Mesothelial cell of epicardium (in vitro differentiated cells): ENCODE data around the gene GNE. TPM values are rescaled to one million over a fixed set of nuclear protein-coding genes. Genes with fewer than 3 reads are reported as not detected.

ENCODE experiments used
- DNase-seq, 2 experiments: peaks; one replicate each; pipeline ENCODE4 v3.0.0; 2021; ENCODE audit warnings: low spot score in 2 of 2; ENCODE audit not compliant: unreplicated experiment in 2 of 2
- H3K27ac Mint-ChIP-seq: 2 replicates; pipeline ENCODE4 v1.8.0; 2021; ENCODE audit warnings: mixed read lengths
- H3K27me3 Mint-ChIP-seq: 2 replicates; pipeline ENCODE4 v1.8.0; 2021; ENCODE audit warnings: low read depth, mixed read lengths
- H3K36me3 Mint-ChIP-seq: 2 replicates; pipeline ENCODE4 v1.8.0; 2021; ENCODE audit warnings: mixed read lengths
- H3K4me1 Mint-ChIP-seq: 2 replicates; pipeline ENCODE4 v1.8.0; 2021; ENCODE audit warnings: mixed read lengths
- H3K4me3 Mint-ChIP-seq: 2 replicates; pipeline ENCODE4 v1.8.0; 2021; ENCODE audit warnings: mild to moderate bottlenecking, moderate library complexity, mixed read lengths
- H3K9me3 Mint-ChIP-seq: 2 replicates; pipeline ENCODE4 v1.8.0; 2021; ENCODE audit warnings: mixed read lengths
- CTCF ChIP-seq: fragments of 200-600 bp; sonication (generic); IDR thresholded peaks from one replicate; pipeline ENCODE4 v1.5.0; 2021; ENCODE audit warnings: antibody characterized with exemption; ENCODE audit not compliant: unreplicated experiment
- total RNA-seq: library from RNA; stranded (reverse); gene quantifications from 3 replicates; pipeline ENCODE4 v1.2.1, GENCODE V29; 2021

GNE gene
- total RNA-seq, 1 donor from 2014 or later = 12.1 TPM

DNA sequence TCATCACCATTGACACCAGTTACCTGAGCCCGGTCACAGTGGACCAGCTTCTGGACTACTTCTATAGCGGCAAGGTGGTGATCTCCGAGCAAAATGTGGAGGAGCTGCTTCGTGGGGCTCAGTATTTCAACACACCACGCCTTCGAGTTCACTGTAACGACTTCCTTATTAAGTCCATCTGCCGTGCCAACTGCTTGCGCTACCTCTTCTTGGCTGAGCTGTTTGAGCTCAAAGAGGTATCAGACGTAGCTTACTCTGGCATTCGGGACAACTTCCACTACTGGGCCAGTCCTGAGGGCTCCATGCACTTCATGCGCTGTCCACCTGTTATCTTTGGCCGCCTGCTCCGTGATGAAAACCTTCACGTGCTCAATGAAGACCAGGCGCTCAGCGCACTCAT is 88.5 kb downstream of the GNE start:
- H3K4me3 Mint-ChIP-seq = no peak overlapping the region
- H3K9me3 Mint-ChIP-seq = no peaks in the 10 kb centered on the region
- H3K4me1 Mint-ChIP-seq = peaks cover 13% of the 10 kb centered on the region
- no peaks in the 10 kb centered on the region for H3K27me3 Mint-ChIP-seq
- DNase-seq = no peak
- no peaks in the 10 kb centered on the region for H3K36me3 Mint-ChIP-seq
- no peak for TF ChIP-seq CTCF
- H3K27ac Mint-ChIP-seq = no peak overlapping the region

DNA sequence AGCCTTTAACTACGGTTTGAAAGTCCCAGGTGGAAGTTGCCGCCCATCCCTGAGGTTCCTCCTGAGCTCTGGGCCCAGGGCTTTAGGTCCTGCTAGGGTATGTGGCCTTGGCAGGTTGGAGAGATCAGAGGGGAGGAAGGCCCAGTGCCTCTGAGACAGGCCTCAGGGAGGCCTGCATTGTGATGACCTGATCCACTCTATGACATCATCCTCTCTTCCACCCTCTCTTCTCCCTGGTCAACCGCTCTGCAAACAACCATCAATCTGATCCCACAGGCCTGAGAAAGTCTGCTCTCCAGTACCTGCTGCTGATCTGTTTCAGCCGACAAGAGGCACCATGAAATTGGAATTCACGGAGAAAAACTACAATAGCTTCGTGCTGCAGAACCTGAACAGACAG is 89.1 kb downstream of the GNE start, which contains the start of gene CCIN:
Gene CCIN, plus strand, starts transcription at position 223 of the 400 bp plus-strand sequence. Its CDS starts 115 bp downstream, at position 338.
- H3K4me1 Mint-ChIP-seq = peaks cover 16% of the 10 kb centered on the region

GRCh38 chr9:36166168-36166927 is 91.9 kb downstream of the GNE start:
- H3K9me3 Mint-ChIP-seq = no peaks in the 10 kb centered on the region
- H3K27me3 Mint-ChIP-seq = no peaks in the 10 kb centered on the region
- no peak overlapping the region for H3K27ac Mint-ChIP-seq
- peak overlapping the region; percentile 58 for H3K4me3 Mint-ChIP-seq
- no peaks in the 10 kb centered on the region for H3K36me3 Mint-ChIP-seq
- DNase-seq = peak; percentile 73 to 89
- peaks cover 41% of the 10 kb centered on the region for H3K4me1 Mint-ChIP-seq
- TF ChIP-seq CTCF = peak; percentile 84

More for the DNA sequence above, 89.1 kb downstream of the GNE start, which contains the start of gene CCIN:
- H3K9me3 Mint-ChIP-seq = no peaks in the 10 kb centered on the region
- H3K4me3 Mint-ChIP-seq = no peak within 1 kb of the TSS
- no peaks in the 10 kb centered on the region for H3K27me3 Mint-ChIP-seq
- no peak within 1 kb of the TSS for H3K27ac Mint-ChIP-seq
- H3K36me3 Mint-ChIP-seq = no peaks in the 10 kb centered on the region
- no peak for DNase-seq
- no peak for TF ChIP-seq CTCF

GRCh38 chr9:36165826-36166167 is 92.5 kb downstream of the GNE start:
- no peak for TF ChIP-seq CTCF
- Mint-ChIP-seq H3K27me3 (no peaks in the 10 kb centered on the region), H3K4me3 (peak overlapping the region; percentile 42), H3K9me3 (no peaks in the 10 kb centered on the region), H3K4me1 (peaks cover 46% of the 10 kb centered on the region), H3K27ac (peak overlapping the region; percentile 67), H3K36me3 (no peaks in the 10 kb centered on the region)
- DNase-seq = no peak

- Mint-ChIP-seq H3K36me3 (no peaks in the 10 kb centered on the region), H3K27ac (peak overlapping the region; percentile 98), H3K9me3 (no peaks in the 10 kb centered on the region), H3K4me3 (peak overlapping the region; percentile 26), H3K4me1 (peaks cover 46% of the 10 kb centered on the region), H3K27me3 (no peaks in the 10 kb centered on the region)
- no peak for DNase-seq
- TF ChIP-seq CTCF = no peak
These were observed 93.3 kb downstream of the GNE start for GRCh38 chr9:36164989-36165388.

Other genes with a start within 250 kb of the GNE start
- gene RECK, start 221.5 kb downstream of the GNE start, total RNA-seq = 14.3 to 15.1 TPM (median 14.8 TPM) in 3 replicates
- 31.3 to 34.1 TPM (median 33.3 TPM) in 3 replicates for gene GLIPR2, start 121.7 kb downstream of the GNE start, total RNA-seq
- gene CCIN, start 89.1 kb downstream of the GNE start, total RNA-seq = 0.33 to 0.52 TPM (median 0.40 TPM) in 3 replicates
- 173 to 181 TPM (median 180 TPM) in 3 replicates for gene CLTA, start 67.5 kb downstream of the GNE start, total RNA-seq
- 42.3 to 43.7 TPM (median 43.3 TPM) in 3 replicates for gene RNF38, start 141.8 kb upstream of the GNE start, total RNA-seq